Liver (tissue), 9 donors: ENCODE measurements around the gene ORC4. TPM values are rescaled to one million over a fixed set of nuclear protein-coding genes. Genes with fewer than 3 reads are reported as not detected.

Experiments used
- DNase-seq: peaks from one replicate; pipeline ENCODE4 v3.0.0-alpha.2; 2017; ENCODE audit warnings: low spot score
- H3K27ac ChIP-seq, 2 donors: one replicate each; pipeline ENCODE4 v1.7.0; 2013; ENCODE audit warnings: inconsistent platforms in 2 of 2, low read length in 2 of 2, control low read depth in 1 of 2, low read depth in 1 of 2, mild to moderate bottlenecking in 1 of 2
- H3K27me3 ChIP-seq, 4 donors: one replicate each; pipeline versions ENCODE4 v1.6.1 to v1.7.0; 2013; ENCODE audit warnings: low read length in 3 of 4, inconsistent platforms in 1 of 4, mild to moderate bottlenecking in 1 of 4, moderate library complexity in 1 of 4; ENCODE audit not compliant: control insufficient read depth in 4 of 4, insufficient read depth in 4 of 4
- H3K36me3 ChIP-seq, 4 donors: one replicate each; pipeline versions ENCODE4 v1.6.1 to v1.7.0; 2013; ENCODE audit warnings: low read length in 3 of 4, mild to moderate bottlenecking in 3 of 4, low read depth in 1 of 4, moderate library complexity in 1 of 4; ENCODE audit not compliant: control insufficient read depth in 4 of 4, insufficient read depth in 3 of 4
- H3K4me1 ChIP-seq, 4 donors: one replicate each; pipeline versions ENCODE4 v1.6.1 to v1.7.0; 2013; ENCODE audit warnings: low read length in 3 of 4, mild to moderate bottlenecking in 3 of 4, moderate library complexity in 1 of 4; ENCODE audit not compliant: control insufficient read depth in 4 of 4, insufficient read depth in 4 of 4
- H3K4me3 ChIP-seq, 3 donors: one replicate each; pipeline versions ENCODE4 v1.6.1 to v1.7.0; 2013; ENCODE audit warnings: low read length in 3 of 3, control low read depth in 1 of 3, low read depth in 1 of 3, mild to moderate bottlenecking in 1 of 3
- H3K9ac ChIP-seq, 2 donors: one replicate each; pipeline ENCODE4 v1.7.0; 2013; ENCODE audit warnings: low read length in 2 of 2, mild to moderate bottlenecking in 2 of 2, moderate library complexity in 2 of 2, control low read depth in 1 of 2, low read depth in 1 of 2
- H3K9me3 ChIP-seq, 4 donors: one replicate each; pipeline versions ENCODE4 v1.6.1 to v1.7.0; 2013; ENCODE audit warnings: low read length in 3 of 4; ENCODE audit not compliant: control insufficient read depth in 4 of 4
- ATF3 ChIP-seq: IDR thresholded peaks from 2 replicates; pipeline ENCODE4 v1.6.1; 2016; ENCODE audit warnings: antibody characterized with exemption
- CTCF ChIP-seq: fragments of 150-350 bp; IDR thresholded peaks from 2 replicates; pipeline ENCODE4 v1.5.1; 2017; ENCODE audit warnings: improper control_type of control experiment, low read depth, low read length; ENCODE audit not compliant: missing input control
- FOXA1 ChIP-seq: IDR thresholded peaks from 2 replicates; pipeline ENCODE4 v1.6.1; 2016; ENCODE audit warnings: antibody characterized with exemption
- FOXA2 ChIP-seq: IDR thresholded peaks from 2 replicates; pipeline ENCODE4 v1.6.1; 2016; ENCODE audit warnings: antibody characterized with exemption
- GABPA ChIP-seq, 2 donors: IDR thresholded peaks in 1 of 2; conservative IDR thresholded peaks in 1 of 2; 2 replicates each; pipeline ENCODE4 v1.6.1; 2016; ENCODE audit warnings: antibody characterized with exemption in 2 of 2, mild to moderate bottlenecking in 1 of 2, moderate library complexity in 1 of 2
- HNF4A ChIP-seq, 2 donors: conservative IDR thresholded peaks; 2 replicates each; pipeline ENCODE4 v1.6.1; 2016; ENCODE audit warnings: antibody characterized with exemption in 2 of 2, mild to moderate bottlenecking in 2 of 2
- HNF4G ChIP-seq: IDR thresholded peaks from 2 replicates; pipeline ENCODE4 v1.6.1; 2016; ENCODE audit warnings: antibody characterized with exemption
- JUND ChIP-seq, 2 donors: IDR thresholded peaks; 2 replicates each; pipeline ENCODE4 v1.6.1; 2016; ENCODE audit warnings: antibody characterized with exemption in 2 of 2
- MAX ChIP-seq: IDR thresholded peaks from 2 replicates; pipeline ENCODE4 v1.6.1; 2016; ENCODE audit warnings: antibody characterized with exemption
- NR2F2 ChIP-seq: IDR thresholded peaks from 2 replicates; pipeline ENCODE4 v1.6.1; 2016; ENCODE audit warnings: antibody characterized with exemption
- RAD21 ChIP-seq, 2 donors: IDR thresholded peaks; 2 replicates each; pipeline ENCODE4 v1.6.1; 2016; ENCODE audit warnings: antibody characterized with exemption in 2 of 2, mild to moderate bottlenecking in 2 of 2
- RXRA ChIP-seq, 2 donors: IDR thresholded peaks; 2 replicates each; pipeline ENCODE4 v1.6.1; 2017 to 2018; ENCODE audit warnings: antibody characterized with exemption in 2 of 2, mild to moderate bottlenecking in 1 of 2
- SP1 ChIP-seq: IDR thresholded peaks from 2 replicates; pipeline ENCODE4 v1.6.1; 2018; ENCODE audit warnings: antibody characterized with exemption, mild to moderate bottlenecking
- TAF1 ChIP-seq: conservative IDR thresholded peaks from 2 replicates; pipeline ENCODE4 v1.6.1; 2016; ENCODE audit warnings: antibody characterized with exemption, mild to moderate bottlenecking
- YY1 ChIP-seq: IDR thresholded peaks from 2 replicates; pipeline ENCODE4 v1.6.1; 2016; ENCODE audit warnings: antibody characterized with exemption, mild to moderate bottlenecking
- ZBTB33 ChIP-seq: IDR thresholded peaks from 2 replicates; pipeline ENCODE4 v1.6.1; 2016; ENCODE audit warnings: antibody characterized with exemption
- WGBS: extraction: QIAGEN DNeasy Blood & Tissue Kit; methylation state at CpG from one replicate; pipeline ENCODE4 v1.1.7; 2013; 5-methylcytosine and 5-hydroxymethylcytosine counted together
- polyA plus RNA-seq, 2 donors: library from polyadenylated mRNA; stranded (reverse) in 1 of 2; unstranded in 1 of 2; fragments of 200-250 nt in 1 of 2; fragments of >200 nt in 1 of 2; fragmentation: Nextera tagmentation in 1 of 2; extraction: Ambion mirVana in 1 of 2; gene quantifications; one replicate each; pipeline versions ENCODE4 v1.2.1 to v1.2.3, GENCODE V29; 2013 to 2015
- total RNA-seq, 2 donors: library from RNA; depleted of rRNA; stranded (reverse); fragments of >200 nt; gene quantifications; one replicate each; pipeline ENCODE4 v1.2.3, GENCODE V29; 2014
- donor health status: healthy.
- donor health status: healthy.
- donor health status: healthy.
- donor health status: healthy.
- donor health status: healthy.

ORC4 gene
- total and polyA plus RNA-seq, 4 donors: 9.7 to 50.2 (median 23.3) TPM

GRCh38 chr2:147937744-147938349 lies 82.7 kb downstream of the ORC4 start:
- WGBS: 38% methylated on average over 3 of the region's 3 CpGs
- Histone ChIP-seq H3K9me3 (no peaks in the 10 kb centered on the region), H3K9ac (no peak overlapping the region), H3K27me3 (no peaks in the 10 kb centered on the region), H3K27ac (no peak overlapping the region), H3K36me3 (peaks cover 0 to 12% (median 6%) of the 10 kb centered on the region in 4 donors), H3K4me1 (peaks cover 0 to 15% (median 14%) of the 10 kb centered on the region in 4 donors), H3K4me3 (no peak overlapping the region)
- no peak for DNase-seq
- no peak for TF ChIP-seq RXRA (IDR thresholded peaks at IDR 0.05)
- peak; percentile 88 for TF ChIP-seq CTCF
- TF ChIP-seq RAD21 (IDR thresholded peaks at IDR 0.05): peak; percentile 86 to 87
- no peak for TF ChIP-seq FOXA1

- no peak for DNase-seq
- Histone ChIP-seq H3K27me3 (no peaks in the 10 kb centered on the region), H3K36me3 (peaks cover 0 to 17% (median 6%) of the 10 kb centered on the region in 4 donors), H3K9me3 (no peaks in the 10 kb centered on the region), H3K4me3 (no peak overlapping the region), H3K4me1 (peaks cover 0 to 15% (median 14%) of the 10 kb centered on the region in 4 donors), H3K9ac (no peak overlapping the region), H3K27ac (no peak overlapping the region)
- TF ChIP-seq HNF4A (conservative IDR thresholded peaks at IDR 0.05) (peak; percentile 12 to 15), RXRA (IDR thresholded peaks at IDR 0.05) (no peak), JUND (IDR thresholded peaks at IDR 0.05) (no peak)
- WGBS: 90% methylated on average over 1 of the region's 1 CpG
Measured at GRCh38 chr2:147934881-147935620, 85.5 kb downstream of the ORC4 start.

- no peak overlapping the region for H3K9ac ChIP-seq
Measured at GRCh38 chr2:147933931-147934330, 86.6 kb downstream of the ORC4 start.

GRCh38 chr2:147927053-147927588 lies 93.4 kb downstream of the ORC4 start:
- no peak overlapping the region for H3K4me3 ChIP-seq
- no peak overlapping the region for H3K9ac ChIP-seq
- TF ChIP-seq MAX: no peak
- peak; percentile 78 for TF ChIP-seq FOXA2
- peak; percentile 78 for TF ChIP-seq SP1
- no peak for TF ChIP-seq TAF1
- peak in 1 of 2 donors; percentile 19 for TF ChIP-seq RAD21 (IDR thresholded peaks at IDR 0.05)
- TF ChIP-seq ATF3: no peak
- TF ChIP-seq RXRA (IDR thresholded peaks at IDR 0.05): peak; percentile 51 to 71
- peak; percentile 38 for TF ChIP-seq ZBTB33
- no peak for TF ChIP-seq GABPA (IDR thresholded peaks at IDR 0.05 in 1 of 2, conservative IDR thresholded peaks at IDR 0.05 in 1 of 2)
- peak; percentile 59 for TF ChIP-seq HNF4G
- TF ChIP-seq JUND (IDR thresholded peaks at IDR 0.05): peak; percentile 29 to 56
- peak; percentile 75 for TF ChIP-seq YY1

More at GRCh38 chr2:147933931-147934330, 86.6 kb downstream of the ORC4 start:
- Histone ChIP-seq H3K4me1 (peaks cover 0 to 4% (median 4%) of the 10 kb centered on the region in 4 donors), H3K36me3 (peaks cover 0 to 21% (median 7%) of the 10 kb centered on the region in 4 donors), H3K9me3 (no peaks in the 10 kb centered on the region), H3K4me3 (no peak overlapping the region), H3K27ac (no peak overlapping the region), H3K27me3 (no peaks in the 10 kb centered on the region)
- no peak for DNase-seq
- no peak for TF ChIP-seq NR2F2

More at GRCh38 chr2:147927053-147927588, 93.4 kb downstream of the ORC4 start:
- H3K27ac ChIP-seq: peak overlapping the region in 1 of 2 donors; percentile 23
- DNase-seq: no peak
- H3K36me3 ChIP-seq: peaks cover 0 to 7% (median 2%) of the 10 kb centered on the region in 4 donors
- 53% methylated on average over 4 of the region's 4 CpGs for WGBS
- no peaks in the 10 kb centered on the region for H3K9me3 ChIP-seq
- peaks cover 0 to 14% (median 10%) of the 10 kb centered on the region in 4 donors for H3K4me1 ChIP-seq
- no peaks in the 10 kb centered on the region for H3K27me3 ChIP-seq
